OCI-LY1 (cell line): ENCODE results near the gene CNTFR.

Experiments
- CTCF ChIP-seq: fragments of 200-600 bp; sonication (generic), shearing (Covaris generic); IDR thresholded peaks from 2 replicates; pipeline ENCODE4 v1.5.1; 2017; ENCODE audit warnings: mild to moderate bottlenecking, antibody characterized with exemption, low read length, moderate library complexity, mixed read lengths
- EZH2 ChIP-seq: fragments of 200-600 bp; sonication (generic), shearing (Covaris generic); IDR thresholded peaks from 2 replicates; pipeline ENCODE4 v1.8.0; 2017; ENCODE audit warnings: borderline replicate concordance, mixed run types, mild to moderate bottlenecking, antibody characterized with exemption, low read length, moderate library complexity, mixed read lengths

- TF ChIP-seq CTCF: no peak
- TF ChIP-seq EZH2: no peak
These were observed 11.1 kb downstream of the CNTFR start for GRCh38 chr9:34578241-34579103.
